SK-N-MC (cell line): Measurements from ENCODE around the gene MKRN2OS.

Source experiments
- DNase-seq: peaks from one replicate; pipeline ENCODE4 v3.0.0-alpha.2; 2011; ENCODE audit warnings: low read depth, low spot score
- H3K27ac ChIP-seq: fragments of 200-600 bp; sonication (generic); 2 replicates; pipeline ENCODE4 v1.5.1; 2016; ENCODE audit warnings: mixed run types
- H3K36me3 ChIP-seq: fragments of 200-600 bp; sonication (generic); 2 replicates; pipeline ENCODE4 v1.6.1; 2017; ENCODE audit warnings: antibody characterized with exemption, low read length, mixed read lengths; ENCODE audit not compliant: insufficient read depth
- H3K4me3 ChIP-seq: fragments of 200-600 bp; sonication (generic); 2 replicates; pipeline ENCODE4 v1.5.1; 2016
- H3K9ac ChIP-seq: fragments of 200-600 bp; sonication (generic); 2 replicates; pipeline ENCODE4 v1.8.0; 2017; ENCODE audit warnings: mixed run types, mixed read lengths; ENCODE audit not compliant: insufficient read length
- H3K9me3 ChIP-seq: fragments of 200-600 bp; sonication (generic); 2 replicates; pipeline ENCODE4 v1.6.1; 2017; ENCODE audit warnings: low read depth, mild to moderate bottlenecking, antibody characterized with exemption, low read length, moderate library complexity, mixed read lengths
- EZH2 ChIP-seq: fragments of 200-600 bp; sonication (generic); IDR thresholded peaks from one replicate; pipeline ENCODE4 v1.6.1; 2017; ENCODE audit warnings: antibody characterized with exemption
- FOXP2 ChIP-seq: optimal IDR thresholded peaks from 2 replicates; pipeline ENCODE3; 2011; ENCODE audit warnings: mild to moderate bottlenecking, moderate library complexity; ENCODE audit not compliant: insufficient read depth; ENCODE audit errors: extremely low read length, control extremely low read depth
- POLR2AphosphoS5 ChIP-seq: IDR thresholded peaks from 2 replicates; pipeline ENCODE4 v1.6.1; 2012; ENCODE audit warnings: mild to moderate bottlenecking, low read depth, low read length, borderline replicate concordance

Gene MKRN2OS

DNA sequence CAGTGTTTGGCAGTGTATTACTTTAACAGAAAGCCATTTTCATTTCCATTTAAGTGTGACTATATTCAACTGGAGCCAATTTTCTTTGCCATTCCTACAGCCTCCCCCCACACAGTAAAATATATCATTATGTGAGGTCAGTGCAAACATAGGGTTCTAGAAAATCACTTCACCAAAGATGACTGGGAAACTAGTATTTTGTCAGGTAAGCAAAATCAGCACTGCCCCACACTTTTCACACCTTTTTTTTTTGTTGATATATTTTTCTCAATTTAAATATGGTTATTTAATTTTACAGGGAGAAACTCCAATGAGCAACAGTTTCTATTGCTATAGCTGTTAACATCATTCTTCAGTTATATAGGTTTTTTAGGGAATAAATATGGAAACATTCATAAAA is 29.7 kb downstream of the MKRN2OS start:
- Histone ChIP-seq H3K36me3 (no peaks in the 10 kb centered on the region; the same call in 1 of the 2 replicates), H3K9me3 (no peaks in the 10 kb centered on the region)
- no peak for TF ChIP-seq FOXP2
- no peak for TF ChIP-seq POLR2AphosphoS5
- no peak for TF ChIP-seq EZH2

DNA sequence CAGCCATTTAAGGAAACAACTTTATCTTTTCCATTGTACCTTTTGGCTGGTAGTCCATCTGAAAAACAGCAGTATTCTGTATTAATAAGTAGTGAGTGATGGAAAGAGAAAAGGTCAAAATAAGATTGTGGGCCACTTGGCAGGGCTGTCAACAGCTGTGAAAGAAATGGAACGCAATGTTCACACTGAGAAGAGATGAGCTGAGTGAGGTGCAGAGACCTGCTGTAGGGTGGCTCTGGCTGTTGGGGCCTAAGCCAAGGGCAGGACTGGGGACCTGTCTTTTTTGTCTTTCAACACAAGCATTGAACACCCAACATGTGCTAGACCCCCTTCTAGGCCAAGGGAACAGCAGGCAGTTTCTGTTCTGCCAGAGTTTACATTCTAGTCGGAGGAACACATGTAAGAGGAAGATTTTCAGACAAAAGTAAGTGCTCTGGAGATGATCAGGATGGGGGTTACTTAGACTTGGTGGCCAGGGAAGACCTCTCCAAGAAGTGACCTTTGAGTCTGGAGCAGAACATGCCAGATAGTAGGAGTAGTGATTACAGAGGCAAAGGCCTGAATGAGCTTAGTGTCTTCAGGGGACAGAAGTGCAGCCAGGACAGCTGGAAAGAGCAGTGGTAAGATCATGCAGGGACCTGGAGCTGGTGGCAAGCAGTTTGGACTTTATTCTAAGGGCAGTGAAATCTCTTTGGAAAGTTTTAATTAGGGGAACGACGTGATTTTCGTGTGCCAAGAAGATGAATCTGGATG is 31.4 kb downstream of the MKRN2OS start:
- DNase-seq, result no peak
- Histone ChIP-seq H3K36me3 (no peaks in the 10 kb centered on the region; the same call in 1 of the 2 replicates), H3K9ac (no peak overlapping the region), H3K27ac (no peak overlapping the region), H3K4me3 (no peak overlapping the region), H3K9me3 (no peaks in the 10 kb centered on the region)
- TF ChIP-seq POLR2AphosphoS5, result no peak
- TF ChIP-seq FOXP2, result no peak
- no peak for TF ChIP-seq EZH2

More for the DNA sequence above, 29.7 kb downstream of the MKRN2OS start:
- no peak overlapping the region for H3K4me3 ChIP-seq
- DNase-seq, result no peak
- H3K27ac ChIP-seq, result no peak overlapping the region
- H3K9ac ChIP-seq, result no peak overlapping the region

- Histone ChIP-seq H3K36me3 (no peaks in the 10 kb centered on the region; the same call in 1 of the 2 replicates), H3K4me3 (no peak overlapping the region), H3K9ac (no peak overlapping the region), H3K9me3 (no peaks in the 10 kb centered on the region), H3K27ac (no peak overlapping the region)
- TF ChIP-seq FOXP2 (no peak), POLR2AphosphoS5 (no peak), EZH2 (no peak)
- no peak for DNase-seq
These were observed 32.7 kb downstream of the MKRN2OS start for GRCh38 chr3:12512534-12513118.

DNA sequence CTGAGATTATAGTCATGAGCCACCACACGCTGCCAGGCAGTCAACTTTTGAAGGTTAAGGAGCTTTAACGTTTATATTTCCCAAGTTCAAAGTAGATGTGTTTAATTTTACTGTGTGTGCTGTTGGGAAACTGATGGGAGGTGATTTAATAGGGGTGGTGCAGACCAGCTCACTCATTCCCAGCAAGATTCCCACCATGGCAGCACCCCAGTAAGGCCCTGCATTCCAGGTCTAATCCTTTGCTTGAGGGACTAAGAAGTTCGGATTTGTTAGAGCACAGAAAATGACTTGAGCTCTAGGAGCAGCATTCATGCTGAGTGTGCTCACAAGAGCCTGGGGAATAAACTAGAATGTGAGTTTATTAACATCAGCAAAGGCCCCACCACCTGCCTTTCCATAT is 35.8 kb downstream of the MKRN2OS start:
- DNase-seq, result no peak
- H3K4me3 ChIP-seq, result no peak overlapping the region
- H3K9me3 ChIP-seq, result no peaks in the 10 kb centered on the region
- H3K36me3 ChIP-seq, result no peaks in the 10 kb centered on the region; the same call in 1 of the 2 replicates
- H3K27ac ChIP-seq, result no peak overlapping the region
- no peak overlapping the region for H3K9ac ChIP-seq
- TF ChIP-seq FOXP2, result no peak
- TF ChIP-seq EZH2, result no peak
- no peak for TF ChIP-seq POLR2AphosphoS5

DNA sequence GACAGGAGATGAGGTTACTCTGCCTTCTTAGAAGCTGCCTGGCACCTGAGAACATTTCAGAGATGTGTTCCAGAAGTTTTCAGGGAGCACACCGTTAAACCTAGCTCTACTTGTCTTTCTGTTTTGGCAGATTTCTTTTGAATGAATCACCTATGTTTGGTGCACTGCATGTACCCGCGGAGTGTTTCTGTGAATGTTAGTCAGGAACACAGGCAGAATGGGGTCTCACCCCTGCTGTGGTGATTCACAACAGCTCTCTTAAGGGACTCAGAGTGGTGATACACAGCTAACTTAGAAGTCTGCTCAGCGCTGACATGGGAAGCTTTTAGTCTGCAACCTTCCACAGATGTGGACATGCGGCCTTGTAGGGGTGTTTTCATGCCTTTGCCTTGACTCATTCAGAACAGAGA is 37.0 kb downstream of the MKRN2OS start:
- no peak for DNase-seq
- TF ChIP-seq EZH2 (no peak), POLR2AphosphoS5 (no peak), FOXP2 (no peak)
- Histone ChIP-seq H3K27ac (no peak overlapping the region), H3K4me3 (no peak overlapping the region), H3K9ac (no peak overlapping the region), H3K36me3 (no peaks in the 10 kb centered on the region; the same call in 1 of the 2 replicates), H3K9me3 (no peaks in the 10 kb centered on the region)

- Histone ChIP-seq H3K36me3 (no peaks in the 10 kb centered on the region; the same call in 1 of the 2 replicates), H3K4me3 (no peak overlapping the region), H3K9ac (no peak overlapping the region), H3K9me3 (no peaks in the 10 kb centered on the region), H3K27ac (no peak overlapping the region)
- DNase-seq, result no peak
- TF ChIP-seq EZH2, result no peak
- TF ChIP-seq POLR2AphosphoS5, result no peak
- TF ChIP-seq FOXP2, result no peak
These were observed 37.6 kb downstream of the MKRN2OS start for GRCh38 chr3:12507591-12508281.

GRCh38 chr3:12506201-12506709 is 39.0 kb downstream of the MKRN2OS start:
- no peaks in the 10 kb centered on the region for H3K9me3 ChIP-seq
- TF ChIP-seq FOXP2, result no peak
- no peak for TF ChIP-seq POLR2AphosphoS5
- TF ChIP-seq EZH2, result no peak
- H3K4me3 ChIP-seq, result no peak overlapping the region
- no peak overlapping the region for H3K9ac ChIP-seq
- no peak overlapping the region for H3K27ac ChIP-seq
- DNase-seq, result no peak
- H3K36me3 ChIP-seq, result peaks cover 2% of the 10 kb centered on the region; the same call in 1 of the 2 replicates
